Measurements from ENCODE around the gene PTH1R.

The PTH1R gene

DNA sequence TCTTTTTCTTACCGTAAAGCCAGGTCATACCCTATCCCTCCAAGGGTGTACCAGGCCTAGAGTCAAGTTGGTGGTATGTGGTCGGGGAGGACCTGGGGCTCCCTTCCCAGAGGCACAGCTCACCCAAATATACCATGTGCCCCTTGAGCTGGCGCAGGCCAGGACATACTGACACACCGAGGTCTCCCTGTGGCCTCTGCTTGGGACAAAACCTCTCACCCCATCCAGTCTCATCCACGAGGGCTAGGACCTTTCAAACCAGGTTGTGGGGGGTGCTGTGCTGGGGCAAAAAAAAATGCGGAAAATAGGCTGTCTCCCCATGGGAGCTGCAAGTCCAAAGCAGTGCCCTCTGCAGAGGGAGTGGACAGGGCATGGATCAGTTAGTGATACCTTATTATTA is 22.8 kb downstream of the PTH1R start:
- peaks cover 29 to 35% of the 10 kb centered on the region in 2 donors for H3K27me3 Mint-ChIP-seq
- H3K4me3 Mint-ChIP-seq = no peak overlapping the region
- ATAC-seq (replicated peaks) (no peak), DNase-seq (no peak)
- peaks cover 11 to 18% of the 10 kb centered on the region in 2 donors for H3K4me1 Mint-ChIP-seq
- H3K27ac Mint-ChIP-seq = no peak overlapping the region
- no peaks in the 10 kb centered on the region for H3K36me3 Mint-ChIP-seq
- H3K9me3 Mint-ChIP-seq = no peaks in the 10 kb centered on the region

- peaks cover 23 to 31% of the 10 kb centered on the region in 2 donors for H3K27me3 Mint-ChIP-seq
- H3K4me3 Mint-ChIP-seq = no peak overlapping the region
- H3K36me3 Mint-ChIP-seq = no peaks in the 10 kb centered on the region
- peaks cover 10 to 18% of the 10 kb centered on the region in 2 donors for H3K4me1 Mint-ChIP-seq
- no peak overlapping the region for H3K27ac Mint-ChIP-seq
- no peak for ATAC-seq (replicated peaks)
- H3K9me3 Mint-ChIP-seq = no peaks in the 10 kb centered on the region
- no peak for DNase-seq
Observed at GRCh38 chr3:46901061-46901460, 23.5 kb downstream of the PTH1R start.

GRCh38 chr3:46901591-46902187 is 24.2 kb downstream of the PTH1R start:
- no peak for DNase-seq
- no peaks in the 10 kb centered on the region for H3K36me3 Mint-ChIP-seq
- no peak overlapping the region for H3K27ac Mint-ChIP-seq

GRCh38 chr3:46902188-46902631 is 24.7 kb downstream of the PTH1R start:
- Mint-ChIP-seq H3K4me3 (no peak overlapping the region), H3K36me3 (no peaks in the 10 kb centered on the region), H3K27ac (no peak overlapping the region), H3K27me3 (peaks cover 19 to 24% of the 10 kb centered on the region in 2 donors), H3K4me1 (peaks cover 10 to 18% of the 10 kb centered on the region in 2 donors), H3K9me3 (no peaks in the 10 kb centered on the region)
- ATAC-seq (replicated peaks) (no peak), DNase-seq (no peak)

More at GRCh38 chr3:46901591-46902187, 24.2 kb downstream of the PTH1R start:
- Mint-ChIP-seq H3K27me3 (peaks cover 19 to 25% of the 10 kb centered on the region in 2 donors), H3K9me3 (no peaks in the 10 kb centered on the region), H3K4me1 (peaks cover 10 to 18% of the 10 kb centered on the region in 2 donors), H3K4me3 (no peak overlapping the region)
- no peak for ATAC-seq (replicated peaks)

- no peaks in the 10 kb centered on the region for H3K36me3 Mint-ChIP-seq
- no peak overlapping the region for H3K4me3 Mint-ChIP-seq
- no peak for DNase-seq
- no peak for ATAC-seq (replicated peaks)
- H3K4me1 Mint-ChIP-seq = peaks cover 2 to 7% of the 10 kb centered on the region in 2 donors
- no peaks in the 10 kb centered on the region for H3K9me3 Mint-ChIP-seq
- H3K27ac Mint-ChIP-seq = no peak overlapping the region
- peaks cover 8 to 13% of the 10 kb centered on the region in 2 donors for H3K27me3 Mint-ChIP-seq
Observed at GRCh38 chr3:46903341-46904302, 26.1 kb downstream of the PTH1R start.

- Mint-ChIP-seq H3K36me3 (no peaks in the 10 kb centered on the region), H3K27ac (no peak overlapping the region), H3K4me3 (no peak overlapping the region), H3K9me3 (no peaks in the 10 kb centered on the region), H3K27me3 (peaks cover 0 to 4% of the 10 kb centered on the region in 2 donors), H3K4me1 (peaks cover 4 to 5% of the 10 kb centered on the region in 2 donors)
- ATAC-seq (replicated peaks) (no peak), DNase-seq (no peak)
Observed at GRCh38 chr3:46904303-46905212, 27.0 kb downstream of the PTH1R start.

GRCh38 chr3:46905213-46905560 is 27.7 kb downstream of the PTH1R start:
- DNase-seq (no peak), ATAC-seq (replicated peaks) (no peak)
- H3K4me3 Mint-ChIP-seq = no peak overlapping the region
- H3K36me3 Mint-ChIP-seq = no peaks in the 10 kb centered on the region
- H3K27me3 Mint-ChIP-seq = peaks cover 0 to 4% of the 10 kb centered on the region in 2 donors
- H3K27ac Mint-ChIP-seq = no peak overlapping the region
- peaks cover 5 to 8% of the 10 kb centered on the region in 2 donors for H3K4me1 Mint-ChIP-seq
- H3K9me3 Mint-ChIP-seq = no peaks in the 10 kb centered on the region

GRCh38 chr3:46905661-46906451 is 28.3 kb downstream of the PTH1R start:
- Mint-ChIP-seq H3K36me3 (no peaks in the 10 kb centered on the region), H3K27ac (no peak overlapping the region), H3K4me3 (no peak overlapping the region), H3K4me1 (peaks cover 5 to 8% of the 10 kb centered on the region in 2 donors), H3K27me3 (no peaks in the 10 kb centered on the region), H3K9me3 (no peaks in the 10 kb centered on the region)
- DNase-seq (no peak), ATAC-seq (replicated peaks) (no peak)

- ATAC-seq (replicated peaks) (no peak), DNase-seq (no peak)
- Mint-ChIP-seq H3K9me3 (no peaks in the 10 kb centered on the region), H3K27me3 (no peaks in the 10 kb centered on the region), H3K36me3 (no peaks in the 10 kb centered on the region), H3K27ac (no peak overlapping the region), H3K4me3 (no peak overlapping the region), H3K4me1 (peaks cover 5 to 8% of the 10 kb centered on the region in 2 donors)
Observed at GRCh38 chr3:46906471-46907058, 29.0 kb downstream of the PTH1R start.

DNA sequence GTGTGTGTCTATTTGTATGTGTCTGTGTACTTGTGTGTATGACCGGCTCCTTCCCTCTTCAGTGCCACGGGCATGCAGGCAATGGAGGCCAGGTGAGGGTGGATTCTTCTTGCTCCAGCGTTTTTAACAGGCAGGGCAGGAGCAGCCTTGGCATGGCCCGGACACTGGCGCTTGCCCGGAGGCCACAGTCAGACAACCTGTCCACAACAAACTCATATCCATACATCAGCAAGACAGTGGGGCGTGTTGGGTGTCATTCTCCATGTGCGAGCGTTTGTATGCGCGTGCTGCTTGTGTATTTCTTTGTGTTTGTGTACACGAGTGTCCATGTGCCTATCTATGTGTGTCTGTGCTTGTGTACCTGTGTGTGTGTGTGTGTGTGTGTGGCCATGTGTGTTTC is 29.8 kb downstream of the PTH1R start:
- H3K4me1 Mint-ChIP-seq = peaks cover 5 to 8% of the 10 kb centered on the region in 2 donors
- no peak overlapping the region for H3K27ac Mint-ChIP-seq
- DNase-seq = no peak
- H3K4me3 Mint-ChIP-seq = no peak overlapping the region
- peaks cover under 1 to 2% of the 10 kb centered on the region in 2 donors for H3K36me3 Mint-ChIP-seq
- no peaks in the 10 kb centered on the region for H3K9me3 Mint-ChIP-seq
- ATAC-seq (replicated peaks) = no peak
- no peaks in the 10 kb centered on the region for H3K27me3 Mint-ChIP-seq

GRCh38 chr3:46907960-46908293 is 30.4 kb downstream of the PTH1R start:
- no peak overlapping the region for H3K27ac Mint-ChIP-seq
- H3K4me1 Mint-ChIP-seq = peaks cover 5 to 8% of the 10 kb centered on the region in 2 donors
- ATAC-seq (replicated peaks) (no peak), DNase-seq (no peak)
- peaks cover 2 to 4% of the 10 kb centered on the region in 2 donors for H3K36me3 Mint-ChIP-seq
- no peaks in the 10 kb centered on the region for H3K9me3 Mint-ChIP-seq
- no peak overlapping the region for H3K4me3 Mint-ChIP-seq
- H3K27me3 Mint-ChIP-seq = no peaks in the 10 kb centered on the region

DNA sequence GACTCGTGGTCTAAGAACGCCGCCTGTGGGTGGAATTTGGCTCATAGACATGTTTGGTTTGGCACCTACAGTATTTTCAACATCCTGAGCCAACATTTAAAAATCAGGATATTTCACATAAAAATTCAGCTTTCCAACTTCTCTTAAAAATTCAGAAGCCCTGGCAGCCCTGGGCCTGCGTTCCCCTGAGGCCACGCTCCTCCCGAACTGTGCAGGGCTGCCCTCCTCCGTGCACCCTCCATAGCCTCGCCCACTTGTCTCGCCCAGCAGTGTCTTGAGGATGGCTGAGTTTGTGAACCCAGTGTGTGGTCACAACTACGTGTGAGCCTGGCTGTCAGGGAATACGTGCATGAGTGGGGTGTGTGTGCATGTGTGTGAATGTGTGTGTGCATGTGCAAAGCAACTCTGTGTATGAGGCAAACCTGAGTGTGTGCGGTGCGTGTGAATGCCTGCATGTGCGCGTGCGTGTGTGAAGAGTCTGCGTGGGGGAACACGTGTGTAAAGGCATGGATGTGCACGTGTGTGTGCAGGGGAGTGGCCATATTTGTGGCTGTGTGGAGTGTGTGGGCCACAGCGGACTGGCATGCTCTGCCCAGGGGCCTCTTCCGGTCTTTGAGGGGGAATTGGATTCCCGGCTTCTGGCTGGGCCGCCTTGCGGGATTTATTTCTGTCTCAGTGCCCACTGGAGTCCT is 30.9 kb downstream of the PTH1R start:
- Mint-ChIP-seq H3K4me3 (no peak overlapping the region), H3K27ac (no peak overlapping the region)

More for the DNA sequence above, 30.9 kb downstream of the PTH1R start:
- peaks cover 4 to 6% of the 10 kb centered on the region in 2 donors for H3K36me3 Mint-ChIP-seq
- DNase-seq = no peak
- peaks cover 6 to 8% of the 10 kb centered on the region in 2 donors for H3K4me1 Mint-ChIP-seq
- H3K27me3 Mint-ChIP-seq = no peaks in the 10 kb centered on the region
- no peak for ATAC-seq (replicated peaks)
- H3K9me3 Mint-ChIP-seq = no peaks in the 10 kb centered on the region

All from stimulated activated naive B cell treated with anti-CD40 and anti-IgM and Interleukin-4, amounts not matched to agents 10 μg/mL and 1 μg/mL and 100 μg/mL, for 72 hours (primary cell).